GM18520 (cell line): Measurements from ENCODE around the gene GSTM2.

Source experiments
- ATAC-seq: cut with Tn5 transposase; IDR thresholded peaks from one replicate; pipeline ENCODE4 v1.9.1; 2021; ENCODE audit not compliant: unreplicated experiment

GSTM2 gene

GRCh38 chr1:109667452-109668122, at the start of gene GSTM2:
Gene GSTM2 (plus strand): TSS chr1:109668057. CDS start chr1:109668116, 59 bp downstream.
- no peak for ATAC-seq

- no peak for ATAC-seq
Observed at GRCh38 chr1:109618661-109619575, 48.9 kb upstream of the GSTM2 start.

- ATAC-seq = no peak
Observed at GRCh38 chr1:109619576-109620400, 48.1 kb upstream of the GSTM2 start, which contains the start of the genes AMPD2 and GNAT2. Gene AMPD2 (plus strand): TSS chr1:109619837. CDS start chr1:109621176, 1,339 bp downstream. Gene GNAT2 (minus strand): TSS chr1:109619616. CDS start chr1:109612870, 6,746 bp downstream.

DNA sequence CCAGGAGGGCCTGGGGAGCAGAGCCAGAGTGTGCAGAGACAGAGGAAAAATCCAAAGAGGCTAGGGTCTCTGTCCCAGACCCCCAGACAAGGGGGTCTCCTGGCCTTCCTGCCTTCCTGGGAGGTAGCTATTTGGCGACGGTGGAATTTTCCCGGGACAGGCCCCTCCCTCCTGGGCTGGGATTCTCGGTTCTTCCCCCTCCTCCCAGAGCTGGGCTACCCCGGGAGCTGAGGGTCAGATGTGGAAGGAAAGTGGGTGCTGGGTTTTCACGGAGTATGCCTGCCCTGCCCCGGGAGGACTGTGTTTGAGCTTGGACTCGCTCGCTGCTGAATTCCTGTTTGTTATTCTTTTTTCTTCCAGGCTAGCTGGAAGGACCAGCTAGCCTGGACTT, 47.5 kb upstream of the GSTM2 start:
- ATAC-seq = no peak

GRCh38 chr1:109620841-109621286, 47.0 kb upstream of the GSTM2 start:
- peak; percentile 68 for ATAC-seq

DNA sequence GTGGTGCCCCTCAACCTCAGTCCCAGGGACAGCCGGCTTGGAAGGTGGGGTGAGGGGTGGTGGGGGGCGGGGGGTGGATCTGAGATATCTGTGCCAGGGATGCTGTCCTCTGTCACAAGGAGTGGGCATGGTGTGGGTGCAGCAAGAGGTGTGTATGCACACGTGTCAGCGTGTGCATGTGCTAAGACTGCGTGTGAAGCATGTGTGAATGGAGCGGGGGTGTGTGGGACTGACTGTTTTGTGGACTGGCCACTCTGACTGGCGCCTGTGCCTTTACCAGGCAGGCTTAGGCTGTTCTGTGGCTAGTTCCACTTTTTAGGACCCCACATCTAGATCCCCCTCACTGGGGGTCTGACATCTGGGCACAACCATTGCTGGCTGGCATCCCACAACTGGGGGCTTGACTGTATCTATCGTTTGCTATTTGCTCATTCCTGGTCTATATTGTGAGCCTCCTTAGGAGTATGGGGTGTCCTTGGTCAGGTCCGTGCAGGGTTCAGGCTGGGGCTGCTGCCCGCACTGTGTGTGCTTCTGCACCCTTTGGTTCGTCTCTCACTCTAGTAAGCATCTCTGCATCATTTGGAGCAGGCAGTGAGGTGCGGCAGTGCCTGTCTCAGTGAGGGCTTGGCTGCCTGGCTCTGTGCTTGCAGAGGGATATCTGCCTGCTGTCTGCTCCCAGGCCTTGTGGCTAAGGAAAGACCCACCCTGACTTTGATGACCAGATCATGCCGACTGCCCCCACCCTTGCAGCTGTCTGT, 46.3 kb upstream of the GSTM2 start:
- ATAC-seq = no peak

GRCh38 chr1:109622137-109622892, 45.5 kb upstream of the GSTM2 start:
- ATAC-seq = no peak

DNA sequence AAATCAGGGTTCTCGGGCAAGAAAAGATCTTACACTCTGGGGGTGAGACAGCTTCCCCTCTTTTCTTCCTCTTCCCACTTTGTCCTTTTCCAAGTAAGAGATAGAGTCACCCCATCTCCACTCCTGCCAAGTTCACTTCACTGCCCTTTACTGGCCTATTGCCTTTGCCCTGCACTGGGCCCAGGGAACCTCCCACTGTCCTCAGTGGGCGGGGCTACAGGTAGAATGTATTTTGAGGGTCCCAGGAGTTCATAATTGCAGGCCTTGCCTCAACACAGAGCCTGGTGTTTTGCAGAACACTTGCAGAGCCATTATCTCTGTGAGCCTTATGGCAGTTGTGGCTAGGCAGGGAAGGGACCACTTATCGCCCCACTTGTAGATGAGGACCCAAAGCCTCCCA, 45.0 kb upstream of the GSTM2 start:
- no peak for ATAC-seq

DNA sequence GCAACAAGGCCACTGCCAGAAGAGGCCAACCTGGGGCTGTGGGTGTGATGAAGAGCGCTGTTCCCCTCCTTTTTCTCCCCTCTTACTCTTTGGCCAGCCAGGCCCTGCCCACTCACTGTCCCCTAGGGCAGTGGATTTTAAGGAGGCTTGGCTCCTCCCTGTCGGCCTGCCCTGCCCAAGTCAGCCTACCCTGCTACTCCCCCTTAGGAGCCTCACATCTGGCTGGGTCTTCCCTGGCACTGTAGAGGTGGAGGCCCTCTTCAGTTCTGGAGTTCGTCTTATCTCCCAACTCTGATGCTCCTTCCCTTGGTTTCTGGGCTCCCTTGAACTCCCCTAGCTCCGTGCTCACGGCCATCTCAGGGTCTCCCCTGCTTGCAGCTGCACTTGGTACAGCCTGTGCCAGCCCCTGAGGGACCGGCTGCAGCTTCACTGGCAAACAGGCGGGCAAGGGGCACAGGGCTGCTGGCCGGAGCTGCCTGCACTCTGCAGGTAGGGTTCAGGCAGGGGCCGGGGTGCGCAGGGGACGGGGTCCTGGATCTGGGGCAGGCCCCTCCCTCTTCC, 44.2 kb upstream of the GSTM2 start:
- ATAC-seq = no peak

DNA sequence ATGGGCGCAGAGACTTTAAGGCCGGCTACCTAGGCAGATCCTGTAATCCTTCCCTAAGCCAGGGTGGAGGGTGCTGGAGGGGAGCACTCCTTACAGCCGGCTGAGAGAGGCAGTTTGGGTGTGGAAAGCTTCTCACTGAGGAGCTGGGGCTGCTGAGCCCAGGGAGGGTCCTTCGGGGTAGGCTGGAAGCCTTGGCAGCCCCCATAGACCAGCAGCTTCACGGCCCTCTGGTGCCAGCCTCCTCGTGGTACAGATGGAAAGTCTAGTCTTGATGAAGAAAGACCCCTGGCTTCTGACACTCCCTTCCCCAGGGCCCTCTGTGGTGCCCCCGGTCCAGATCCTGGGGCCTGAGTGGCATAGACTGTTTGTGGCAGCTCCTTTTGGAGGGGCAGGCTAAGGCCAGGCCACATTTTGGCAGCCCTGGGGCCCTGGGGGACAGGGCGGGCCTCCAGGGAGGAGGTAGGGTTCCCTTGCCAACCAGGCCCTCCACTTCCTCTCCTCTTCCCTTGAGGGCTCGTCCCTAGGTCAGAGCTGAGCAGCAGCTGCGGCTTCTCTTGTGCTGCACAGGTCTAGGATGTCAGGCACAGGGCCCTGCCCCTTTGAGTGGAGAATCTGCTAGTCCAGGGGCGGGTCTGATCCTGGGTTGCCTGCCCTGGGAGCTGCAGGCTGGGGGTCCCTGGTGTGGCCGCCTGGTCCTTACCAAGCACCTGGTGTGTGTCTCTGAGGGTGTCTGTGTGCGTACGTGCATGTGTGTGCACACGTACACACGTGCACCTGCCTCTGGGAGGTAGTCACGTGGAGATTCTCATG, 43.5 kb upstream of the GSTM2 start:
- no peak for ATAC-seq

- no peak for ATAC-seq
Observed at GRCh38 chr1:109625176-109625575, 42.7 kb upstream of the GSTM2 start.

GRCh38 chr1:109625601-109626560, 42.0 kb upstream of the GSTM2 start:
- no peak for ATAC-seq

- no peak for ATAC-seq
Observed at GRCh38 chr1:109626682-109627408, 41.0 kb upstream of the GSTM2 start.

DNA sequence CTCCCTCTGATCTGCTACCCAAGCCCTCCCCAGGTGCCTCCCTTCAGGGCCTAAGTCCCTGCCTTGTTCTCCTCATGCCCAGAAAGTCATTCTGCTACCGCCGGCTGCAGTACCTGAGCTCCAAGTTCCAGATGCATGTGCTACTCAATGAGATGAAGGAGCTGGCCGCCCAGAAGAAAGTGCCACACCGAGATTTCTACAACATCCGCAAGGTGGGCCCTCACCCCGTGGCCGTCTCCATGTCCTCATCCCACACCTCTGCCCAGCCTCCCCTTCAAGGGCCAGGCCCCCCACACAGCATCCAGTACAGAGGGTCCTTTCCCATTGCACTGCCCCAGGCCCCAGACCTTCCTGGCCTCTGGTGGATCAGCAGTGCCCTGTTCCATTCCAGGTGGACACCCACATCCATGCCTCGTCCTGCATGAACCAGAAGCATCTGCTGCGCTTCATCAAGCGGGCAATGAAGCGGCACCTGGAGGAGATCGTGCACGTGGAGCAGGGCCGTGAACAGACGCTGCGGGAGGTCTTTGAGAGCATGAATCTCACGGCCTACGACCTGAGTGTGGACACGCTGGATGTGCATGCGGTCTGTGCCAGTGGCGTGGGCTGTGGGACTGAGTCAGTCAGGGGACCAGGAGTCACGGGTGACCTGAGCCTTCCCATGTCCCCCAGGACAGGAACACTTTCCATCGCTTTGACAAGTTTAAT, 40.0 kb upstream of the GSTM2 start:
- no peak for ATAC-seq

- ATAC-seq = no peak
Observed at GRCh38 chr1:109628540-109629321, 39.1 kb upstream of the GSTM2 start.
